ENCODE results near the gene MCM3AP.
"Not testable (repeated sequence)": the region's sequence is repeated elsewhere in the genome, so short reads cannot be mapped to it uniquely, and the experiment has no call there.

MCM3AP gene

GRCh38 chr21:46239817-46240325, 45.5 kb downstream of the MCM3AP start:
- no peak for DNase-seq

- DNase-seq, result no peak
Observed at GRCh38 chr21:46237474-46237873, 47.9 kb downstream of the MCM3AP start.

GRCh38 chr21:46234436-46234950, 50.9 kb downstream of the MCM3AP start:
- no peak for DNase-seq

GRCh38 chr21:46229923-46230260, 55.5 kb downstream of the MCM3AP start:
- no peak for DNase-seq

- DNase-seq, result no peak
Observed at GRCh38 chr21:46229133-46229922, 56.1 kb downstream of the MCM3AP start.

- peak; percentile 99 for DNase-seq
Observed at GRCh38 chr21:46228345-46229051, 56.9 kb downstream of the MCM3AP start, which contains the start of gene LSS. TSS of gene LSS (minus strand) at chr21:46228774. CDS start at chr21:46228745, 29 bp downstream.

GRCh38 chr21:46227811-46228344, 57.5 kb downstream of the MCM3AP start:
- no peak for DNase-seq

- DNase-seq, result no peak
Observed at GRCh38 chr21:46226920-46227599, 58.4 kb downstream of the MCM3AP start.

- no peak for DNase-seq
Observed at GRCh38 chr21:46226146-46226545, 59.3 kb downstream of the MCM3AP start.

- DNase-seq, result not testable (repeated sequence)
Observed at GRCh38 chr21:46223661-46224060, 61.8 kb downstream of the MCM3AP start.

GRCh38 chr21:46223217-46223616, 62.2 kb downstream of the MCM3AP start:
- DNase-seq, result no peak

- no peak for DNase-seq
Observed at GRCh38 chr21:46222436-46223116, 62.8 kb downstream of the MCM3AP start.

- no peak for DNase-seq
Observed at GRCh38 chr21:46221664-46222435, 63.6 kb downstream of the MCM3AP start.

GRCh38 chr21:46220847-46221246, 64.6 kb downstream of the MCM3AP start:
- DNase-seq, result no peak

- no peak for DNase-seq
Observed at GRCh38 chr21:46220275-46220810, 65.1 kb downstream of the MCM3AP start.

- DNase-seq, result no peak
Observed at GRCh38 chr21:46219591-46220239, 65.7 kb downstream of the MCM3AP start.

GRCh38 chr21:46218906-46219590, 66.4 kb downstream of the MCM3AP start:
- no peak for DNase-seq

- no peak for DNase-seq
Observed at GRCh38 chr21:46217511-46218196, 67.8 kb downstream of the MCM3AP start.

GRCh38 chr21:46216132-46216747, 69.2 kb downstream of the MCM3AP start:
- DNase-seq, result no peak
